Ramos (cell line): ENCODE results near the gene VWA8.
"Not testable (repeated sequence)": the region's sequence is repeated elsewhere in the genome, so short reads cannot be mapped to it uniquely, and the experiment has no call there.

Experiments
- in situ Hi-C: fragments of 300-500 bp; cut with MboI; formaldehyde crosslinking; loops from one replicate; pipeline ENCODE4 v1.14.3; 2022; ENCODE audit warnings: low sequenced_read_pairs; ENCODE audit not compliant: unreplicated experiment

The VWA8 gene

GRCh38 chr13:41762796-41763195, 198.1 kb downstream of the VWA8 start:
- in situ Hi-C loops: no loop called here

GRCh38 chr13:41756198-41756880, 204.6 kb downstream of the VWA8 start:
- in situ Hi-C loops: no loop called here

- in situ Hi-C loops: no loop called here
These were observed 209.0 kb downstream of the VWA8 start for GRCh38 chr13:41751734-41752445.

DNA sequence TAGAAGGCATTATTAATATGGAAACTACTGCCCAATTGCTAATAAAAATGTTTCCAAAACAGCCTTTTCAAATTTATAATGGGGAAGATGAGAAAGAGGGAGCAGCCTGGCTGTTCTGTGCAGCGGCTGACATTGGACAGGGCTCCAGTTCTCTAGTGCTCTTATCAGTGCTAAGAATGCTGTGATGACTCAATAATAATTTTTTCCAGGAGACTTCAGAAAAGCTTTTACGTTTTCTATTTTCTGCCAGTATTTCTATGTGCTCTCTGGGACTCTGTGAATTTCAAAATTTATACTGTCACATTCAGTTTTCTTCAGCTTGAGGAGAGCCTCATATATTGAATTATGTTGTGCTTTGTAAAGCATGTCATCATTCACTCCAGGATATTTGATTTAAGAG, 209.6 kb downstream of the VWA8 start:
- in situ Hi-C loops: no loop called here

GRCh38 chr13:41746259-41746658, 214.7 kb downstream of the VWA8 start:
- in situ Hi-C loops: no loop called here

DNA sequence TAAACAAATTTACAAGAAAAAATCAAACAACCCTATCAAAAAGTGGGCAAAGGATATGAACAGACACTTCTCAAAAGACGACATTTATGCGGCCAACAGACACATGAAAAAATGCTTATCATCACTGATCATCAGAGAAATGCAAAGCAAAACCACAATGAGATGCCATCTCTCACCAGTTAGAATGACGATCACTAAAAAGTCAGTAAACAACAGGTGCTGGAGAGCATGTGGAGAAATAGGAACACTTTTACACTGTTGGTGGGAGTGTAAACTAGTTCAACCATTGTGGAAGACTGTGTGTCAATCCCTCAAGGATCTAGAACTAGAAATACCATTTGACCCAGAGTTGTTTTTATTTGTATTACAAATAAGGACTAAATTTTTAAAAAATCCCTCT, 215.4 kb downstream of the VWA8 start:
- in situ Hi-C loops: not testable (repeated sequence)

- in situ Hi-C loops: no loop called here
These were observed 217.9 kb downstream of the VWA8 start for GRCh38 chr13:41742917-41743552.

DNA sequence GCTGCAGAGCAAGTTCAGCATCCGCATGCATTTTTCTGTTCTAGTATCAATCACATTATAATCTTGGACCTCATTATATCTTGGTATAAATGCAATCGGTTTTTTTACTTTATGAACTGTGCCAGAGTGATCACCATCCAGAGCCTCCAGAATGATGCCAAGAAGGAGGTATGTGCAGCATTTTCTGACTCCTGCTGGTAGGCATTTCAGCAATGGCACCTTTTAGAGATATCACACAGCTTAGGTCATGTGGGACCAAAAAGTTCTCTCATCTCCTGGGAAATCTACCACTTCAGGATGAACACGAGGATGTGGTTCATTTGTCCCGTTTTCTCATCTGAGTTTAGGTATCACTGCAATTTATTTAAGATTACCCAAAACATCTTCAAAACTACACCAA, 220.4 kb downstream of the VWA8 start:
- in situ Hi-C loops: no loop called here

DNA sequence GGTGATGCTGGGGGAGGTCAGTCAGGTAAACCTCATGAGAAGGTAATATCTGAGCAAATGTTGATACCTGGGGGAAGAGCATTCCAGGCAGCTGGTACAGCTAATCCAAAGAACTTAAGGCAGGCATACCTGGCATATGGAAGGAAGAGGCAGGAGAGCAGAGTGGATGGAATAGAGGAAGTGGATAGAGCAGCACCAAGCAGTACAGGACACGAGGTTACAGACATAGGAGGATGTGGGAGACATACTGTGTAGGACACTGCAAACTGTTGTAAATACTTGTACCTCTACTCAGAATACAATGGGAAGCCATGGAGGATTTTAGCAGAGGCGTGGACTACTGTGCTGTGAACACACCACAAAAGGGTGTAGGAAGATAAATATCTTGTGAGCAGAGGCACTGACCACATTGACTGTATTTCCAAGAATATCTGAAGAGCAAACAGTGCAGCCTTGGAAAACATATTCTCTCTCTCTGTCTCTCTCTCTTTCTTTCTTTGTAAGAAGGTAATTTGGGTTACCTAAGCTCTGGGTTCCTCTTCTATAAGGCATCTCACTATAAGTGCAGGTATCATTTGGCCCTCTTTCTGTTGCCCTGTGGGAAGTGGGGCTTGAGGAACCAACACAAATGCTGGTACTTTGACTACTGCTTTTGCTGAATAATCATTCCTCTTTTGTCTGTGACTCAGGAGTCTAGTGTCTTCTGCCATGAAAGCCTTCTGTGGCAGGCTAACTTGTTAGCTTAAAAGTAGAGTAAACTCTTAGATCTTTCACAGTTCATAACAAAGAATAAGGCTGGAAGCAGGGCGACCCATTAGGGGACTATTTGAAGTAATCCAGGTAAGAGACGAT, 238.0 kb downstream of the VWA8 start:
- in situ Hi-C loops: no loop called here

- in situ Hi-C loops: no loop called here
These were observed 239.9 kb downstream of the VWA8 start for GRCh38 chr13:41720839-41721561.

DNA sequence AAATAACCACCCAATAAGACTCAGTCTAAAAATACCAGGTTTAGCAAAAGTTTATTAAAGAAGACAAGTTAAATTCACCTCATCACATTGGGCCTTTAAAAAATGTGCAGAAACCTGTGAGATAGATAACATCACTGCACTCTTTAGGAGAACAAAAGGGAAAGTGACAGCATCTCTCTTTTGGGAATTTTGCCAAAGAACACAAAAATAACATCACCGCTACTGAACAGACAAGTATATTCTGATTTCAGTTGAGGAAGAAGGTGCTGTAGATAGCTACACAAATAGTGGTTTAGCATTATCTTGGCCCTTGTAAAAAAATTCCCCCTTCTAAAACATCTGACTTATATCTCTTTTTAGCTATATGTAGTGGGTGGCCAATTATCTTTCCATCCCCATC, 244.7 kb downstream of the VWA8 start:
- in situ Hi-C loops: no loop called here

GRCh38 chr13:41713405-41713804, 247.5 kb downstream of the VWA8 start:
- in situ Hi-C loops: no loop called here

- in situ Hi-C loops: no loop called here
These were observed 250.1 kb downstream of the VWA8 start for GRCh38 chr13:41710771-41711170.

DNA sequence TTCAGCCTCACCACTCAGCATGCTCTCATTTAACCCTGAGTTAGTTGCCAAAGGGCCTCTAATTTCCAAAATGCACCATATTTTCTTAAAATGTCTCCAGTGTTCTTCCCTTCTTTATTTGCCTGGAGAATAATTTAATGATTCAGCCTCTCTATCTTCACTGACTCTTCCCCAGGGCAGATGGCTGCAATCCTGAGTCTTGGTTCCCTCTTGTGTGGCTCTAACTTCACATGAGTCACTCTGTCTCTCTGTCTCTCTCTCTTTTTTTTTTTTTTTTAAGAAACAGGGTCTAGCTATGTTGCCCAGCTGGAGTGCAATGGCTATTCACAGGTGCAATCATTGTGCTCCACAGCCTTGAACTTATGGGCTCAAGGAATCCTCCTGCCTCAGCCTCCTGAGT, 251.4 kb downstream of the VWA8 start:
- in situ Hi-C loops: no loop called here

- in situ Hi-C loops: no loop called here
These were observed 252.2 kb downstream of the VWA8 start for GRCh38 chr13:41708713-41709112.

DNA sequence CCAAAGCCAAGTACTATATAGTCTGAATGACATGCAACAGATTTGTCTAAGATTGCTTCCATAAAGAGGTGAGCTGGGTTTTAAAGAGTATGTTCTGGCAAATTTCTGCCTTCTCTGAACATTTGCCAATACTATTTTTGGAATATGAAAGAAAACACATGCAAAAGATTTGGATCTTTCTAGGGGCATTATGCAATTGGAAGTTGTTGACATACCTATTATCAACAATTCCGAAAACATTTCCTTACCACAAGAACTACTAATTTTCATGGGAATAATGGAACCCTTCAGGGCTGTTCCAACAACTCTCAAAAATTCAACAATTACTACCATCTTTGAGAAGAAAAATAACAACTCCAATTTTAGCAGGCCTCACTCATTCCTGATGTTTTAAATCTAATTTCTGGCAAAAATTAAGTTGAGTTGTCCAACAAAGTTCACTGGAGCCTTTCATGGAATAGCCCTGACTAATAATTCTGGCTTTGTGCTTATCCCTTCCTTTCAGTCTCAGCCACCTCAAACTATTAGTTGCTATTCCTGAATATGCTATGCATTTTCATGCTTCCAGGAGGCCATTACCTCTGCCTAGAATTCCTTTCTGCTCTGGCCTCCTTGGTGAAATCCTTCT, 253.6 kb downstream of the VWA8 start:
- in situ Hi-C loops: no loop called here

GRCh38 chr13:41706152-41706551, 254.8 kb downstream of the VWA8 start:
- in situ Hi-C loops: no loop called here

DNA sequence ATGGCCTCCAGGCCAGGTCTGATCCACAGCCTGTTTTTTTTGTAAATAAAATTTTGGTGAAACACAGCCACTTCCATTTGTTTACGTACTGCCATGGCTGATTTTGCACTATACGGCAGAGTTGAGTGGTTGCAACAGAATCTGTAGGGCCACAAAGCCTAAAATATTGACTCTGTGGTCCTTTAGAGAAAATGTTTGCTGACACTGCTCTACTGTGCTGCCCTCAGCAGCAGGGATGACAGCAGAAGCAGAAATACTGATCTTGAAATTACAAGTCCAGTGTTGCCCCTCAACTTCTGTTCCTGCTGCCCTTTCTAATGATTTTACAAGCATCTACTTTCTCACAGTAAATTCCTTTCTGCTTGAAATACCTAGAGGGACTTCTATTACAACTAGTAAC, 258.4 kb downstream of the VWA8 start:
- in situ Hi-C loops: no loop called here

- in situ Hi-C loops: no loop called here
These were observed 259.2 kb downstream of the VWA8 start for GRCh38 chr13:41701676-41702075.
